ENCODE data around the gene GLIS2. TPM values are rescaled to one million over a fixed set of nuclear protein-coding genes. Genes with fewer than 3 reads are reported as not detected.

The GLIS2 gene
- total RNA-seq, 1 donor: 3.3 TPM

- no peak for DNase-seq (ENCODE audit: low read depth)
- no peak for TF ChIP-seq CTCF (IDR thresholded peaks at IDR 0.05; ENCODE audit: insufficient read depth, low read length)
- no peak overlapping the region for H3K4me3 ChIP-seq (ENCODE audit: low read depth, low read length)
Measured at GRCh38 chr16:4378999-4379690, 63.3 kb downstream of the GLIS2 start.

- no peak overlapping the region for H3K4me3 ChIP-seq (ENCODE audit: low read depth, low read length)
- no peak for TF ChIP-seq CTCF (IDR thresholded peaks at IDR 0.05; ENCODE audit: insufficient read depth, low read length)
- peak; percentile 38 for DNase-seq (ENCODE audit: low read depth)
Measured at GRCh38 chr16:4380119-4381063, 64.5 kb downstream of the GLIS2 start.

GRCh38 chr16:4381072-4381934 is 65.4 kb downstream of the GLIS2 start:
- H3K4me3 ChIP-seq (ENCODE audit: low read depth, low read length): no peak overlapping the region
- no peak for DNase-seq (ENCODE audit: low read depth)

GRCh38 chr16:4381935-4382794 is 66.3 kb downstream of the GLIS2 start:
- TF ChIP-seq CTCF (IDR thresholded peaks at IDR 0.05; ENCODE audit: insufficient read depth, low read length): no peak
- no peak for DNase-seq (ENCODE audit: low read depth)
- H3K4me3 ChIP-seq (ENCODE audit: low read depth, low read length): no peak overlapping the region

More at GRCh38 chr16:4381072-4381934, 65.4 kb downstream of the GLIS2 start:
- no peak for TF ChIP-seq CTCF (IDR thresholded peaks at IDR 0.05; ENCODE audit: insufficient read depth, low read length)

GRCh38 chr16:4382795-4383357 is 67.0 kb downstream of the GLIS2 start:
- no peak for TF ChIP-seq CTCF (IDR thresholded peaks at IDR 0.05; ENCODE audit: insufficient read depth, low read length)
- H3K4me3 ChIP-seq (ENCODE audit: low read depth, low read length): no peak overlapping the region
- no peak for DNase-seq (ENCODE audit: low read depth)

Measured in fibroblast of the aortic adventitia (primary cell).